HFFc6 (cell line): ENCODE data around the gene ST6GAL2. TPM values are rescaled to one million over a fixed set of nuclear protein-coding genes. Genes with fewer than 3 reads are reported as not detected.

ENCODE experiments used
- DNase-seq: peaks from one replicate; pipeline ENCODE4 v3.0.0-alpha.2; 2018
- H3K27ac Mint-ChIP-seq: 2 replicates; pipeline ENCODE4 v1.8.0; 2020; ENCODE audit warnings: mild to moderate bottlenecking, mixed read lengths
- H3K27me3 Mint-ChIP-seq: 2 replicates; pipeline ENCODE4 v1.8.0; 2021; ENCODE audit warnings: mild to moderate bottlenecking, moderate library complexity, mixed read lengths; ENCODE audit not compliant: insufficient read depth
- H3K36me3 Mint-ChIP-seq: 2 replicates; pipeline ENCODE4 v1.8.0; 2021; ENCODE audit warnings: low read depth, mixed read lengths
- H3K4me1 Mint-ChIP-seq: 2 replicates; pipeline ENCODE4 v1.8.0; 2020; ENCODE audit warnings: low read depth, mixed read lengths
- H3K4me3 Mint-ChIP-seq: 2 replicates; pipeline ENCODE4 v1.8.0; 2020; ENCODE audit warnings: mild to moderate bottlenecking, moderate library complexity, mixed read lengths
- H3K9me3 Mint-ChIP-seq: 2 replicates; pipeline ENCODE4 v1.8.0; 2020; ENCODE audit warnings: mild to moderate bottlenecking, mixed read lengths
- CTCF ChIP-seq: fragments of 200-600 bp; sonication (generic); IDR thresholded peaks from 2 replicates; pipeline ENCODE4 v1.5.0; 2021; ENCODE audit warnings: antibody characterized with exemption, mild to moderate bottlenecking
- long read RNA-seq: library from polyadenylated mRNA; unstranded; transcript quantifications from one replicate; pipeline ENCODE4 v2.0.0, GENCODE V29; 2019
- total RNA-seq, 6 experiments: library from RNA; stranded (reverse); fragmentation: NEBNext Ultra II Directional; extraction: Animal tissue kit (Norgen Biotek cat#: 25700); gene quantifications; 2 replicates in 1 of 6; 3 replicates in 5 of 6; pipeline ENCODE4 v1.2.3, GENCODE V29; 2021

Gene ST6GAL2
- total RNA-seq, result under 1 TPM in 2 of 6 experiments, not detected in 4; 0.14 to 0.24 TPM
- long read RNA-seq, result 0 reads

- Mint-ChIP-seq H3K9me3 (no peaks in the 10 kb centered on the region), H3K27me3 (peaks cover 17% of the 10 kb centered on the region)
- no peak for DNase-seq
These were observed at the start of gene ST6GAL2 for GRCh38 chr2:106885971-106886915. Gene ST6GAL2 (minus strand): TSS chr2:106886167. CDS start chr2:106843977, 42,190 bp downstream.

GRCh38 chr2:106932644-106933043 lies 46.7 kb upstream of the ST6GAL2 start:
- Mint-ChIP-seq H3K9me3 (no peaks in the 10 kb centered on the region), H3K4me3 (no peak overlapping the region), H3K27me3 (no peaks in the 10 kb centered on the region; the same call in 1 of the 2 replicates), H3K36me3 (no peaks in the 10 kb centered on the region), H3K4me1 (no peaks in the 10 kb centered on the region), H3K27ac (no peak overlapping the region)
- TF ChIP-seq CTCF, result 0 out of 2 replicates have a peak, but pooled peaks have one; percentile 8
- no peak for DNase-seq

More at GRCh38 chr2:106885971-106886915, at the start of gene ST6GAL2:
- Mint-ChIP-seq H3K4me3 (peak within 1 kb of the TSS; percentile 79), H3K36me3 (no peaks in the 10 kb centered on the region), H3K4me1 (peaks cover 9% of the 10 kb centered on the region), H3K27ac (no peak within 1 kb of the TSS)
- no peak for TF ChIP-seq CTCF

- H3K4me1 Mint-ChIP-seq, result no peaks in the 10 kb centered on the region
- H3K4me3 Mint-ChIP-seq, result no peak overlapping the region
- no peak overlapping the region for H3K27ac Mint-ChIP-seq
- H3K9me3 Mint-ChIP-seq, result peaks cover 6% of the 10 kb centered on the region
- peaks cover under 1% of the 10 kb centered on the region; the same call in 1 of the 2 replicates for H3K27me3 Mint-ChIP-seq
- no peak for TF ChIP-seq CTCF
- no peak for DNase-seq
- H3K36me3 Mint-ChIP-seq, result no peaks in the 10 kb centered on the region
These were observed 45.9 kb upstream of the ST6GAL2 start for GRCh38 chr2:106931717-106932335.

- Mint-ChIP-seq H3K36me3 (peaks cover 2% of the 10 kb centered on the region; the same call in 1 of the 2 replicates), H3K27ac (no peak overlapping the region), H3K9me3 (peaks cover 3% of the 10 kb centered on the region), H3K4me1 (no peaks in the 10 kb centered on the region), H3K27me3 (peaks cover under 1% of the 10 kb centered on the region; the same call in 1 of the 2 replicates), H3K4me3 (no peak overlapping the region)
- no peak for TF ChIP-seq CTCF
- no peak for DNase-seq
These were observed 35.5 kb upstream of the ST6GAL2 start for GRCh38 chr2:106921451-106921850.

- no peak for TF ChIP-seq CTCF
- H3K27me3 Mint-ChIP-seq, result no peaks in the 10 kb centered on the region; the same call in 1 of the 2 replicates
- DNase-seq, result no peak
- H3K4me1 Mint-ChIP-seq, result no peaks in the 10 kb centered on the region
- H3K9me3 Mint-ChIP-seq, result no peaks in the 10 kb centered on the region
- no peak overlapping the region for H3K27ac Mint-ChIP-seq
- H3K4me3 Mint-ChIP-seq, result no peak overlapping the region
- no peaks in the 10 kb centered on the region for H3K36me3 Mint-ChIP-seq
These were observed 33.0 kb upstream of the ST6GAL2 start for GRCh38 chr2:106919012-106919411.
